Stimulated activated CD4-positive, alpha-beta T cell treated with anti-CD3 and anti-CD28 coated beads, TNF-alpha, amount 100 ng/mL, for 4 hours (primary cell): Measurements from ENCODE around the gene ATP10A.
"Not testable (repeated sequence)": the region's sequence is repeated elsewhere in the genome, so short reads cannot be mapped to it uniquely, and the experiment has no call there.

Experiments
- DNase-seq, 3 experiments: peaks; one replicate each; pipeline ENCODE4 v3.0.0-alpha.2; 2020; ENCODE audit warnings: low read depth in 3 of 3

ATP10A gene

DNA sequence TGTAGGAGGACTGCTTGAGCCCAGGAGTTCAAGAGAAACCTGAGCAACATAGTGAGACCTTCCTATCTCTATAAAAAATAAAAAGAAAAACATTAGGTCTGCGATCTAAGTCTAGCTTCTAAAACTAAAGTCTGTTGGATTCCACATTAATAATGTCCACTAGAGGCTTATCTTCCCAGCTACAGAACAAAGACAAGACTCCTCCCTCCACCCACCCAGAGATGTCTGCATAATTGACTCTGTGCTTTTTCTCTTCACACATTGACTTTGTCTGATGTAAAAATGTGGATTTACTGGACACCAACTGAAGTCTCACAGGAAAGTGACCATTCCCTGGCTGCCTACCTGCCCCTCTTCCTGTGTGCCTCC is 91.8 kb downstream of the ATP10A start:
- DNase-seq: no peak

DNA sequence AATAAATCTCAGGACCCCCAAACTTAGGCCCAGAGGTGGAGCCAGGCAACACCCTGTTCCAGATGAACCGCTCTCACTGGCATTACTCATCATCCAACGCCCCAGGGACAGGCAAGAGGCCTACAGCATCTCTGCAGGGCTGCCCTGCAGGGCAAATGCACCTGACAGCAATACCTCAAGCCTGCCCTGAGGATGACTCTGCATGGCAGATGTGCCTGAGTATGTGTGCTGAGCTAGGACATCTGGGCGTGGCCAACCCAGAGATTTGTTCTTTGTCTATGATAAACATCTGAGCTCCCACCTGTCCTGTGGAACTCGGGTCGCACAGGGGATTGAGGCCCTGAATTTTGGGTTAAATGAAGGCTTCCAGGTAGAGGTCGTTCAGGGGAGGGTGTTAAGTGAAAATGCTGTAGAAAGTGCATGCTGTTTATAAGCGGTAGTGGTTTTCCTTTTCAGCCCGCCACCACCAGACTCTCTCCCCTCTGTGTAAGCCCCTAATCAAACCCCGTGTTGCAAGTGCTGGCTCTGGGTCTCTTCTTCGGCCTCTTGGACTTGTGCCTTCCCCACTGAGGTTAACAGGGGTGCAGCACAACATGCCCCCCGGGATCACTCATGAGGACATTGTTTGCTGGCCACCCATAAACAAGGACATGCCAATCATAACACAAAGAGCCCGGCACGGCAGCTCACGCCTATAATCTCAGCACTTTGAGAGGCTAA is 92.3 kb downstream of the ATP10A start:
- DNase-seq: no peak

- DNase-seq: no peak
Observed at GRCh38 chr15:25770031-25770430, 93.1 kb downstream of the ATP10A start.

DNA sequence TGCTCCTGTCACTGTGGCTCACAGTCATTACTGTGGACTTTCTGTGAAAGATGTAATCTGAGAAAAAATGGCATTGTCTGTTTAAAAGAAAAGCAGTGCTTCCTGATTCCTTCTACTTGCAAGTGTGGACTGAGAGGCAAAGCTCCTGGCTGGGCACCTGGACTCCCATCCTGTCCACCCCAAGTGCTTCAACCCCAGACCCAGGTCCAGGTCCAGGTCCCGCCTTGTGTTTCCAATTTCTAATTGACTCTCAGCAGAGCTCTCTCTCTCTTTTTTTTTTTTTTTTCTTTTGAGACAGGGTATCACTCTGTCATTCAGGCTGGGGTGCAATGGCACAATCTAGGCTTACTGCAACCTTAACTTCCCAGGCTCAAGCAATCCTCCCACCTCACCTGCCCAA is 94.9 kb downstream of the ATP10A start:
- DNase-seq: no peak

DNA sequence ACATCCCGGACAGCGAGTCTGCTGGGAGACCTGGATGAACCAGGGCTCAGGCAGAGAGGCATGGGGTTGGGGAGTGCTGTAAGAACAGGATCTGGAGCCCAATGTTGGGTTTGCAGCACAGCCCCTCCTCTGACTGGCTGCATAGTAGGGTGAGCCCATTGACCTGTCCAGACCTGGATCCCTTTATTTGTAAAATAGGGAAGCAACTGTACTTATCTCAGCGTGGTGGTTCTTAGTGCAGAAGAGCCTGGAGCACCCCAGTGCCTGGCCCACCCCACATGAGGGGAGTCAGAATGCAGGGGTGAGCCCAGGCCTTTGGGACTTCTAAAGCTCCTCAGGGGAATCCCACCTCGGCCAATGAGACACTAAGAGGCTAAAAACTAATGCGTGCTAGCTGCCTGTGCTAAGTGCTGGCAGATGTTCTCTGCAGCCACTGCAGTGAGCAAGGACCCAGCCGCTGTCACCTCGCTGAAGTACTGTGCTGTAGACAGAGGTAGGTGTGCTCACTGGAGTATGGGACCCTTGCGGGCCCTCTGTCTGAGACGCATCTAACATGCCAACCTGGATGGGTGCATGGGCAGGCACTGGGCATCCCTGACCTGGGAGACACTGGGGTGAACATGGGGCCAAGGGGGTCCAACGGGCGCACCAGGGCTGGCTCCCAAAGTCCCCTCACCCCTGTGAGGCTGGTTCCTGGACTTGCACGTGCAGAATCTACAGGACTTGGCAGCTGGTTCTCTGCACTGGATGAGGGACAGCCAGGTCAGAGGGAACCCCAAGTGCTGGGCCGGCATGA is 95.6 kb downstream of the ATP10A start:
- no peak for DNase-seq

DNA sequence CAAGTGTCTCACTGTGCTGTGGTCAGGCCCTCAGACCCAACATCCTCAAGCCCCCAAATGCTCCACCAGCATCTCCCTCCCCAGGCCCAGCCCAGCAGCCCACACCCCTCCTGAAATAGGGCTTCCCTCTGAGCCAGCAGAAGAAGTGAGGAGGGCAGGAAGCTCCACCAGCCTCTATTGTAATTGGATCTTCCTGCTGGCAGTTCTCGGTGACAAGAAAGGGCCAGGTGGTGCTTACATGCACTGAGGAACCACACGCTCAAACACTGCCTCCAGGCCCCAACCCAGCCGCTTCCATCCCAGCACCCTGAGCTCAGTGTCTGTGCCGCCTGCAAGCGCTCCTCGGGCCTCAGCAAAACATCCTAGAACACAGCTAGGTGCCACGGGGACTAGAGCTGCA is 96.7 kb downstream of the ATP10A start:
- DNase-seq: no peak

DNA sequence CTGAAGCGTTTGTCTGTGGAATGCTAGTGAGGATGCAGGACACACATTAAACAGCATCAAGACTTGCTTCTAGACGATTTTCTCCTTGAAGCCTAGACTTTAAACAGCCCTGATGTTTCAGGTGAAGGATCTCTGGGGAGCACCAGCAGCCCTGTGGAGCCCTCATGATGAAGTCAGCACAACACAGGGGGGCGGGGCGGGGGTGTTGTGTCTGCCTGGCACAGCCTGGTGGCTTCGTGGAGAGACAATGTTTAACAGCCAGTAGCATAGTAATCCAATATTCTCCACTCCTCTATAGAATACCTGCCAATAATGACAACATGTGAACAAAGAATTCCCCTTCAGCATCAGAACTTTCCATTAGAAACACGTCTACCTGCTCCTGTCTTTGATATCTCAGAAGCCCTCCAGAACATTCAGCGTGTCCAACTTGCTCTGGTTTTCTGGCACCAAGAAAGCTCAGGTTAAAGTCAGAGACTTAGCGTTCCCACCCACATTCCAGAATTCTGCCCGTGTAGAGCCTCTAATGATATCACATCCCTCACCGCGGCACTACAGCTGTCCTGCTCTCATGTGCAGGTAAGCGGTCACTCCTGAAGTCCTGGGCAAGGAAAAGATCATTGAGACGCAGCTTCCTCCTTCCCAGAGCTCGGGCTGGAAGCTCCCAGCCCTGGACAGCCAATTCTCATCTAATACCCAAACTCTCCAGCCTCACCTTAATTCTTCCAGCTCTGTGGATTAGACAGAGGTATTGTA is 98.0 kb downstream of the ATP10A start:
- DNase-seq: no peak

DNA sequence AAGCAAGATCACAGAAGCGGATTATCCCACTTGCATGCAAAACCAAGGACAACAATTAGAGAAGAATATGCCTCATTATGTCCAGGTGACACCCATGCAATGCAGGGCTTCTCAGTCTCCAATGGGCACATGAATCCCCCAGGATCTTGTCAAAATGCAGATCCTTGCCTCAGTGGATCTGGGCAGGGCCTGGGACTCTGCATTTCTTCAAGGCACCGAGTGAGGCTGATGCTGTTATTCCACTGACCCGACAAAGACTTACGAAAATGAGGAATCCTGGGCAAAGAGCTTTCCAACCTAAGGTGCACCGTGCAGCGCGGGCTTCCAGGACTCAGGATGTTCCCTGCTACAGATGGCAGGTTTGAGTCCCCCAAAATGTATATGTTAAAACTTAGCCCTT is 99.2 kb downstream of the ATP10A start:
- no peak for DNase-seq

- DNase-seq: no peak
Observed at GRCh38 chr15:25763331-25763751, 99.8 kb downstream of the ATP10A start.

DNA sequence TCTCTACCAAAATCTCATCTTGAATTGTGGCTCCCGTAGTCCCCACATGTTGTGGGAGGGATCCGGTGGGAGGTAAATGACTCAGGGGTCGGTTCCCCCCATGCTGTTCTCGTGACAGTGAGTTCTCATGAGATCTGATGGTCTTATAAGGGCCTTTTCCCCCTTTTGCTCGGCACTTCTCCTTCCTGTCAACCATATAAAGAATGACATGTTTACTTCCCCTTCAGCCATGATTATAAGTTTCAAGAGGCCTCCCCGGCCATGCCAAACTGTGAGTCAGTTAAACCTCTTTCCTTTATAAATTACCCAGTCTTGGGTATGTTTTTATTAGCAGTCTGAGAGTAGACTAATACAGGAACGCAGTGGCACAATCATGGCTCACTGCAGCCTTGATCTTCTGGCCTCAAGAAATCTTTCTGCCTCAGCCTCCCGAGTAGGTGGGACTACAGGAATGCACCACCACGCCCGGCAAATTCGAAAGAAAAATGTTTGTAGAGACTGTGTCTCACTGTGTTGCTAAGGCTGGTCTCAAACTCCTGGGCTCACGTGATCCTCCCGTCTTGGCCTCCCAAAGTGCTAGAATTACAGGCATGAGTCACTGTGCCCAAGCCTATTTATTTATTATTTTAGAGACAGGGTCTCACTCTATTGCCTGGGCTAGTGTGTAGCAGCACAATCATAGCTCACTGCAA is 101.0 kb downstream of the ATP10A start:
- no peak for DNase-seq

- no peak for DNase-seq
Observed at GRCh38 chr15:25759421-25759820, 103.7 kb downstream of the ATP10A start.

DNA sequence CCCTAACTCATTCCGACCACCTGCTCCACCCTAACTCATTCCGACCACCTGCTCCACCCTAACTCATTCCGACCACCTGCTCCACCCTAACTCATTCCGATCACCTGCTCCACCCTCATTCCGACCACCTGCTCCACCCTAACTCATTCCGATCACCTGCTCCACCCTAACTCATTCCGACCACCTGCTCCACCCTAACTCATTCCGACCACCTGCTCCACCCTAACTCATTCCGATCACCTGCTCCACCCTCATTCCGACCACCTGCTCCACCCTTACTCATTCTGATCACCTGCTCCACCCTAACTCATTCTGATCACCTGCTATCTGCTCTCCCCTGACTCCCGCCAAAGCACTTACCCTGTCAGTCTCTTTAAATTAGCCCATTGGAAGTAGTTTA is 104.5 kb downstream of the ATP10A start:
- not testable (repeated sequence) for DNase-seq

GRCh38 chr15:25743548-25744275 is 119.4 kb downstream of the ATP10A start:
- DNase-seq: no peak

GRCh38 chr15:25742776-25743547 is 120.2 kb downstream of the ATP10A start:
- no peak for DNase-seq

DNA sequence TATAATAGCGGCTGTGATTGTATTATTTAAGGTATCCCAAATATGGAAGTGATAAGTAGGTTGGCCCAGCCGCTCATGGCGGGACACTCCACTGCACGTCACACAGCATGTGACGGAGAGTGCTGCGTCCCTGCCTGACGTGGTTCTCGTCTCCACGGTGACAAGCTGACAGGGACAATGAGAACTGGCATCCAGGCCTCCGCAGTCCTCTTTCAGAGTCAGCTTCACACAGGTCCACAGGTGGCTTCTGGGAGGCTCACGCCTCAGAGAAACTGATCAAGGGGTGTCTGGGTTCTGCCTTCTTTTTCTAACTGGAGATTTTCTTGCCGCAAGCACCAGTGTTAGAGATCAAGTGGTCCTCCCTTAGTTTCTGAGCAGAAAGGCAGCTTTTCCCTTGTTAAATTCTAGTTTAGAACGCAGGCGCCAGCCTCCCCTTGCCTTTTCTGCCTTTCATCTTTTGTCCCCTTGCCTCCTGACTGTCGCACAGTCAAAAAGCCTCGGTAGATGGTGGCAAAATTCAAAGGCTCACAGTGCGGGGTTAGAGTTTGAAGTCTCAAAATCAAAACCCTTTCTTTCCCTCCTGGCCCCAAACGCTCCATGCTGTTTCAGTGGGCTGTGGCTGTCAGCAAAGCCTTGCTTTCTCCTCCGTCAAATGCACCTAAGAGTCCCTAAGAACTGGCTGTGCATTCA is 120.9 kb downstream of the ATP10A start:
- no peak for DNase-seq

GRCh38 chr15:25741256-25741580 is 121.9 kb downstream of the ATP10A start:
- no peak for DNase-seq

DNA sequence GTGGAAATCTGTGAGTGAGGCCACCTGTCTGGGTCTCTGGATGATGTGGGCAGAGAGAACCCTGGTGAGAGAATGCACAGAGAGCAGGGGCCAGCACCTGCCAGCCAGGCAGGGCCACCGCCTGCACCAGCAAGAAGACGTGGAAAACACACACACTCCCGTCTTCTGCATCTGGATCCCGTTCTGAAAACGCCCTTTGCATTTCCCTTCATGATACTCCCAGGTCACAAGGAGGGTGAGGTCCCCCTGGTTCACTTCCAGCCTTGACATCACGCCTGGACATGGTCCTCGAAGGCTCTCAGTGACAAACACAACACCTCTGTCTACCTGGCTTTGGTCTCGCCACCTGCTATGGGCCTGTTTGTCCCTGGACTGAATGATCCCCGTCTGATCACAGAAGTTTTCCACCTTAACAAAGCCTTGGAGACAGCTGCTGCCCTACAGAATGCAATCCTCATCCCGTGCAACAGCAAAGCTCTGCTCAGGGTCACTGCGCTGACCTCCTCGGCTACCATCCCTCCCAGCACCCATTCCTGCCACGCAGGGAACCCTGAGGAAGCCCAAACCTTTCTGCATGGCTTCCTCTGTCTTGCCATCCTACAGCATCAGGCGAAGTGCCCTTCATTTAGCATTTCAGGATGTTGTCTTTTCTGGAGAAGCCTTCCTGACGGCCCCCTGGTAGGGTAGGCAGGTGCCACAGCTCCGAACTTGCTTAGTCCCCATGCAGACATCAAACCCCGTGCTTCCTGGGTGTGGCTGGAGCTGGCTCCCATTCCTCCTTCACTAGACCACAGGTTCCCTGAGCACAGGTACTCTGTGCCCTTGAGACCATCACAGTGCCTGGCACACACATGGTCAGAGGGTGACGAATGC is 122.5 kb downstream of the ATP10A start:
- no peak for DNase-seq

DNA sequence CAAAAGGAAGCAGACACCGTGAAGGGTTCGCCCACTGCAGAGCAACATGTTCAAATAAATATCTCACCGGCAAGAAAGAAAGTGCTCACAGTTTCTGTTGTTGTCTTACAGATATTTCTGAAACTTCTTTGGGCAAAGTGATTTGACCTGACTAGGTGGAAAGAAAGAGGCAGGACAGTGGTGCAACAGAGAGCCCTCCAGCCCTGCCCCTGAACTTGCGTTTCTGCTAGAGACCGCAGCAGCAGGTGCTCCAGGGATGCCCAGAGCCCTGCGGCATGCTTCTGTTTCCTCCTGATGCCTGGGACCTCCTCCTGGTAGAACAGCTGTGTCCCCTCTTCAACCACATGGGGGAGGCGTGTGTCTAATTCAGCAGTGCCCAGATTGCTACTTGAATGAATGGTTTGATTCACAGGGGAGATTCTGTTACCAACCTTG is 123.4 kb downstream of the ATP10A start:
- DNase-seq: no peak
